GM12873 (cell line): Measurements from ENCODE around the gene PARP15.

Experiments
- CTCF ChIP-seq: IDR thresholded peaks from 2 replicates; pipeline ENCODE4 v1.5.1; 2012; ENCODE audit warnings: low read depth, mild to moderate bottlenecking, moderate library complexity, low read length, control low read depth; ENCODE audit not compliant: insufficient read depth; ENCODE audit errors: missing control alignments

PARP15 gene

GRCh38 chr3:122587572-122587971 lies 10.1 kb downstream of the PARP15 start:
- TF ChIP-seq CTCF: no peak

GRCh38 chr3:122589297-122589696 lies 11.8 kb downstream of the PARP15 start:
- no peak for TF ChIP-seq CTCF

GRCh38 chr3:122590610-122591009 lies 13.2 kb downstream of the PARP15 start:
- TF ChIP-seq CTCF: no peak

GRCh38 chr3:122594025-122594424 lies 16.6 kb downstream of the PARP15 start:
- no peak for TF ChIP-seq CTCF

GRCh38 chr3:122598151-122598550 lies 20.7 kb downstream of the PARP15 start:
- TF ChIP-seq CTCF: no peak

- TF ChIP-seq CTCF: no peak
Measured at GRCh38 chr3:122598556-122598955, 21.1 kb downstream of the PARP15 start.

GRCh38 chr3:122602011-122602710 lies 24.7 kb downstream of the PARP15 start:
- no peak for TF ChIP-seq CTCF
